Body of pancreas (tissue), 4 donors: ENCODE data around the gene MCM10.

Source experiments
- POLR2A ChIP-seq, 3 donors: fragments of 450-650 bp; IDR thresholded peaks; one replicate each; pipeline ENCODE4 v1.6.1; 2016; ENCODE audit warnings: antibody characterized with exemption in 3 of 3, mild to moderate bottlenecking in 2 of 3
- TF ChIP-seq, protein P1 (sequence below), 7 experiments: fragments of 450-650 bp in 4 of 7; fragments of 200-600 bp in 3 of 7; sonication (generic) in 3 of 7; IDR thresholded peaks; one replicate each; pipeline ENCODE4 v1.5.1; 2016 to 2019; ENCODE audit warnings: antibody characterized with exemption in 7 of 7

DNA sequence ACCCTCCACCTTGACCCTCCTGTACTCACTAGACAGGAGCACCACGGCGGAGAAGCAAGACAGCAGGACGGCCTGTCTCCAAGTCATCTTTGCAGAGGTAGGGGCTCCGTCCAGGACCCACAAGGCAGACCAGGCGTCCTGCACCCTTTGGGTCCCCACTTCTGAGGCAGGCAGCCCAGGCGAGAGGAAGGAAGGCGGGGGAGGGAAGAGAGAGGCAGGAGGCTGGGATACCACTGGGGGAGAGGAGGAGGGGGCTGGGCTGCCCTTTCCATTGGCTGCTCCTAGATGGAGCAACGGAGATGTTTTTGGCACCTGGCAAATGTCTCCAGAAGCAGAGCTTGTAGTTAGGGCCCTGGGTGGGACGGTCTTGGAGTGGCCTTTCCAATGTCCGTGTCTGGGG, 72.8 kb downstream of the MCM10 start, which contains the start of gene UCMA:
- TF ChIP-seq, protein P1, sequence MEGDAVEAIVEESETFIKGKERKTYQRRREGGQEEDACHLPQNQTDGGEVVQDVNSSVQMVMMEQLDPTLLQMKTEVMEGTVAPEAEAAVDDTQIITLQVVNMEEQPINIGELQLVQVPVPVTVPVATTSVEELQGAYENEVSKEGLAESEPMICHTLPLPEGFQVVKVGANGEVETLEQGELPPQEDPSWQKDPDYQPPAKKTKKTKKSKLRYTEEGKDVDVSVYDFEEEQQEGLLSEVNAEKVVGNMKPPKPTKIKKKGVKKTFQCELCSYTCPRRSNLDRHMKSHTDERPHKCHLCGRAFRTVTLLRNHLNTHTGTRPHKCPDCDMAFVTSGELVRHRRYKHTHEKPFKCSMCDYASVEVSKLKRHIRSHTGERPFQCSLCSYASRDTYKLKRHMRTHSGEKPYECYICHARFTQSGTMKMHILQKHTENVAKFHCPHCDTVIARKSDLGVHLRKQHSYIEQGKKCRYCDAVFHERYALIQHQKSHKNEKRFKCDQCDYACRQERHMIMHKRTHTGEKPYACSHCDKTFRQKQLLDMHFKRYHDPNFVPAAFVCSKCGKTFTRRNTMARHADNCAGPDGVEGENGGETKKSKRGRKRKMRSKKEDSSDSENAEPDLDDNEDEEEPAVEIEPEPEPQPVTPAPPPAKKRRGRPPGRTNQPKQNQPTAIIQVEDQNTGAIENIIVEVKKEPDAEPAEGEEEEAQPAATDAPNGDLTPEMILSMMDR (IDR thresholded peaks at IDR 0.05): no peak
- no peak for TF ChIP-seq POLR2A (IDR thresholded peaks at IDR 0.05)
